Activated CD4-positive, alpha-beta T cell treated with anti-CD3 and anti-CD28 coated beads, Interleukin-2, amount 10 ng/mL, durations not matched to agents 7 days and 5 days (primary cell): Measurements from ENCODE around the gene LAMA2. TPM values are rescaled to one million over a fixed set of nuclear protein-coding genes. Genes with fewer than 3 reads are reported as not detected.

Experiments
- CTCF ChIA-PET: fragments of 350-600 bp; sonication (Branson Sonifier 250); formaldehyde crosslinking; loops from one replicate; lab custom pipeline; 2021; ENCODE audit warnings: antibody characterized with exemption; lab: Charles Lee
- POLR2A ChIA-PET: fragments of 350-600 bp; sonication (Branson Sonifier 250); formaldehyde crosslinking; loops from one replicate; lab custom pipeline; 2021; ENCODE audit warnings: antibody characterized with exemption; lab: Charles Lee
- DNase-seq: peaks from one replicate; pipeline ENCODE4 v3.0.0-alpha.2; 2020
- H3K27ac Mint-ChIP-seq: one replicate; pipeline ENCODE4 v1.8.0; 2021; ENCODE audit warnings: mild to moderate bottlenecking, moderate library complexity, mixed read lengths
- H3K27me3 Mint-ChIP-seq: one replicate; pipeline ENCODE4 v1.8.0; 2021; ENCODE audit warnings: mixed read lengths
- H3K36me3 Mint-ChIP-seq: one replicate; pipeline ENCODE4 v1.8.0; 2021; ENCODE audit warnings: low read depth, mixed read lengths
- H3K4me1 Mint-ChIP-seq: one replicate; pipeline ENCODE4 v1.8.0; 2021; ENCODE audit warnings: mixed read lengths
- H3K4me3 Mint-ChIP-seq: one replicate; pipeline ENCODE4 v1.8.0; 2021; ENCODE audit warnings: mild to moderate bottlenecking, moderate library complexity, mixed read lengths
- H3K9me3 Mint-ChIP-seq: one replicate; pipeline ENCODE4 v1.8.0; 2021; ENCODE audit warnings: mixed read lengths
- total RNA-seq, 2 experiments: library from RNA; stranded (reverse); gene quantifications; one replicate each; pipeline ENCODE4 v1.2.3, GENCODE V29; 2021

LAMA2 gene
- total RNA-seq, 2 experiments from 2014 or later, result 0.02 to 0.05 TPM

DNA sequence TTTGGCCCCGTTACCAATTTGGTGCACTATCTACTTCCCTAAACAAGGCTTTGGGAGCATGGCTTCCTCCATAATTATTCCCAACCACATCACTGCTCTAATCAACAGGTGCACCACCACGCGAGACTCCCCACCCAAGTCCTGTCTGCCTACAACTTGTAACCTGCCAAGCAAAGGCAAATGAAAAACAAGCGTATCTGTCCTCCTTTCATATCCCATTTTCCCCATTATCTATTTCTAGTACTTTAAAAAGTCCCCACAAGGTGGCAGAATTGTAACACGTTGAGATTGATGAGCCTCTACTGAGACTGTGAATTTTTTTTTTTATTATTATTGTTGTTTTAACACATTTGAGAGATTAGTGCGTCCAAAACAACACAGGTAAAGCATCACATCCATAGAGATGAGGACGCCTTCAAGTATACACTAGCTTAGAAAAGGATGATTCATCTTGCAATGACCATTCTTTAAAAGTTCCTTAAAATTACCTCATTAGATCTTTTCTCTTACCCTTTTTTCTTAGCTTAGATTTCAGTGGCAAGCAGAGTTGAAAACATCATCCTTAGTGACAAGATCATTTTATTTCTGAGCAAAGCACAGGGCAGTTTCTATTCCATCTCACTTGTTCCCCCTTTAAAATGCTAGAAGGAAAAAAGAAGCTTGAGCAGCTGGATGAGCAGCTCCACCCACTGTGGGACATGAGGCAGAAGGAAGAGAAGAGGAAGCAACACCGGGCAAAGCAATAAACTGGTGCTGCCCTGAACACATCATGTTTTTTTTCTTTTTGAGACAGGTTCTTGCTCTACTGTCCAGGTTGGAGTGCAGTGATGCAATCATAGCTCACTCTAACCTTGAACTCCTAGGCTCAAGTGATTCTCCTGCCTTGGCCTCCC, 616.3 kb downstream of the LAMA2 start:
- Mint-ChIP-seq H3K9me3 (peaks cover under 1% of the 10 kb centered on the region), H3K4me3 (no peak overlapping the region), H3K27ac (peak overlapping the region; percentile 15), H3K4me1 (peaks cover 27% of the 10 kb centered on the region), H3K36me3 (no peaks in the 10 kb centered on the region), H3K27me3 (no peaks in the 10 kb centered on the region)
- peak; percentile 50 for DNase-seq
- ChIA-PET POLR2A (interaction anchor here (0.6 kb wide), 1 partner anchor 229 kb away, joined by 4 read pairs; no protein-coding TSS in a partner anchor), CTCF (interaction anchor here (0.9 to 1.4 kb wide), 4 partner anchors 15 to 251 kb away, joined by 3 read pairs; no protein-coding TSS in a partner anchor)

DNA sequence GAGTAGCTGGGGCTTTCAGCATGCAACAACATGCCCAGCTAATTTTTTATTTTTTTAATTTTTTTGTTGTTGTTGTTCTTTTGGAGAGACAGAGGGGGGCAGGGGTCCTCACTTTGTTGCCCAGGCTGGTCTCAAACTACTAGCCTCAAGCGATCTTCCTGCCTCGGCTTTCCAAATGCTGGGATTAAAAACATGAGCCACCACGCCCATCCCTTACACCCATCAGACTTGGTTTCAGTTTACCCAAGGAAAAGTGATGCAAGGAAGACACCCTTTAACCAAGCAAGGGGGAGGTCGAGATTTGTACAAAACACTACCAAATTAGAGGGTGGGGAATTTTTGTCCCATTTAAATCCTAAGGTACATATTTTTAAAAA, 616.9 kb downstream of the LAMA2 start:
- Mint-ChIP-seq H3K27ac (no peak overlapping the region), H3K9me3 (no peaks in the 10 kb centered on the region), H3K4me3 (no peak overlapping the region)

DNA sequence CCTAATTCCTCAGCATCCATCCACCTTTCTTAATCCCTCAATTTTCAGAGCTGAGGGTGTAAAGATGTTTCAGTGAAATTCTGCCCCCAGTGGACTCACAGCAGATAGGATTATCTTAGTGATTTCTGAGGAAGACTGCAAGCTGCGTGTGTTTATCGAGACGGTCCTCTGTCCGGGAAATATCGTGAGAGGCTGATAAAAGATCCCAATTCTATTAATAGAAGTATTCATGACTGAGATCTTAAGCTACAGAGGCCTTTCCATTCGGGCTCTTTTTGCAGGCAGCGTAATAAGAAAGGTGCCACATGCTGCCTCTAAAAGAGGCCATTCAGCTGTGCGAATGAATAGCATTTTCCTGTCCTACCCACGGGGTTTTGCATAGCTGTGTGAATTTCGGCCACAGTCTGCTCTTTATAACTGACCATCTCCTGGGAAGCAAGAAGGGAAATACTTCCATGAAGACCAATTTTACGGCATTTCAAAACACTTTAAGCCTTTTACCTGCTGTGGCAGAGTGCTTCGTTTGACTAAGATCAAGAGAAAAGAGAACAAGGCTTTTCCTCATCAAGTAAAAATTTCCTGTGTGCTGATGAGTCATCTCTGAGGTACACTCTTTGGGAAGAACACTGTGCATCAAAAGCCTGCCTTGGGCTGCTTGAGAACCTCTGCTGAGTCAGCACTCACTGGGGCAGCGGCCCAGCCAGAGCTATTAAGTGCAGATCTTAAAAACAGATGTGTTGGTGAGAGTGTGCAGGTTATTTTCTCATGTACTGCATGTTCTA, 618.2 kb downstream of the LAMA2 start:
- Mint-ChIP-seq H3K9me3 (no peaks in the 10 kb centered on the region), H3K4me3 (no peak overlapping the region), H3K36me3 (no peaks in the 10 kb centered on the region), H3K27ac (no peak overlapping the region), H3K4me1 (peaks cover 21% of the 10 kb centered on the region), H3K27me3 (no peaks in the 10 kb centered on the region)
- DNase-seq, result no peak
- CTCF ChIA-PET, result interaction anchor here (0.9 to 2.3 kb wide), 7 partner anchors 10 to 259 kb away, joined by 3 to 8 read pairs (median 4); no protein-coding TSS in a partner anchor
- POLR2A ChIA-PET, result no interaction called here

More for the DNA sequence above, 616.9 kb downstream of the LAMA2 start:
- DNase-seq, result no peak
- H3K4me1 Mint-ChIP-seq, result peaks cover 25% of the 10 kb centered on the region
- ChIA-PET POLR2A (no interaction called here), CTCF (interaction anchor here (0.9 to 1.1 kb wide), 3 partner anchors 30 to 250 kb away, joined by 3 read pairs; no protein-coding TSS in a partner anchor)
- H3K27me3 Mint-ChIP-seq, result no peaks in the 10 kb centered on the region
- H3K36me3 Mint-ChIP-seq, result no peaks in the 10 kb centered on the region

DNA sequence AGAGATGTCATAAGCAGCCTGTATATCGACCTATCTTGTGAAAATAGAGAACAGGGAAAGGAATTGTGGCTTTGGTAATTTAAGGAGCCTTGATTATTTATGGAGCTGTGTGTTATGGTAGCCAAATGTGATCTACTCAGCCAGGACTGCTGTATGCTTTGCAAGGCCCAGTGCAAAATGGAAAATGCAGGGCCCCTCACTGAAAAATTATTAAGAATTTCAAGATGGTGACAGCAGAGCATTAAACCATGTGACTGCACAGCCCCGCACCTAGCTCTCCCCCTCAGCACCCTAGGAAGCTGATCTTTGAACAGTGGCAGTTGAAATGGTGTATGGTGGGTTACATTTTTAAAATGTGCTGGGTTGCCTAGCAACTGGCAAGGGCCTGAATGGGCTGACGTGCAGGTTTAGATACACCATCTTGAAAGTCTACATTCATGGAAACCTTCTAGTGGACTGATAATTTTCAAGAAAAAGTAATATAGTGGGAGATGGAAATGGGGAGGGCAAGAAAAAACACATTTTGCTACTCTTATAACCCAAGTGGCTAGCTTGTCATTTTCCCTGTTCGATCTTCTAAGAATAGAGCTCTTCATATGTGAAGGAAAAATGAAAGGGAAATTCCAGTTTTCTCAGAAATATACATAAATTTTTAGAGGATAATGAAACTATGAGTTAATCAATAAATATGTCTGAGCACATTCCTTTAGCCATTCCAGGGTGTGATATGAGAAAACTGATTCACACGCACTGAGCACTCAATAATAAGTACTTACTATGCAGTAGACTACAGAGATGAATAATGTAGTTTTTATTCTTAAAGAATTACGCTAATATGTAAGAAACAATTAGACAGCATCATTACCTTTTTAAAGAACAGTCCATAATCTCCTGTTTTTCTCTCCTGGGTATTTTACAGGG, 619.1 kb downstream of the LAMA2 start:
- ChIA-PET POLR2A (no interaction called here), CTCF (interaction anchor here (1.3 to 2.3 kb wide), 7 partner anchors 11 to 258 kb away, joined by 3 to 8 read pairs (median 4); no protein-coding TSS in a partner anchor)
- no peak for DNase-seq
- Mint-ChIP-seq H3K4me3 (no peak overlapping the region), H3K27me3 (no peaks in the 10 kb centered on the region), H3K4me1 (peaks cover 21% of the 10 kb centered on the region), H3K9me3 (no peaks in the 10 kb centered on the region), H3K27ac (no peak overlapping the region), H3K36me3 (no peaks in the 10 kb centered on the region)

DNA sequence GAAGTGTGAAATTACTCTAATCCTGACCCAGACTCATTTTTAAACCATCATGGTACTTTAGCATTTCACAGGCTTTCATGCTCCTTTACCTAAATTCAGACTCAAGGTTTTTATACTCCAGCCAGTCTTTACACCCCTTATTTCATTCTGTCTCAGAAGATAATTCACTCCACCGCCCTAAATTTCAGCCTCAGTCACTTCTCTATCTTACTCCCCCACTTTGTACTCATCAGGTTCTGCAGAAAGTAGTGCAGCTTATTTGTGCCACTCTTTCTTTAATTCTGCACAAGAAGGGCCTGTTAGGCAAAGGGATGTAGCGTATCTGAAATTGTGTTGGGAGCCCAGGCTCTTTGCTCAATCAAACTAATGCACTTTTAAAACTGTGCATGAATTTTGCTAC, 621.5 kb downstream of the LAMA2 start:
- Mint-ChIP-seq H3K36me3 (no peaks in the 10 kb centered on the region), H3K27me3 (no peaks in the 10 kb centered on the region), H3K4me3 (no peak overlapping the region), H3K9me3 (no peaks in the 10 kb centered on the region), H3K27ac (no peak overlapping the region), H3K4me1 (peaks cover 11% of the 10 kb centered on the region)
- ChIA-PET CTCF (no interaction called here), POLR2A (no interaction called here)
- DNase-seq, result no peak

DNA sequence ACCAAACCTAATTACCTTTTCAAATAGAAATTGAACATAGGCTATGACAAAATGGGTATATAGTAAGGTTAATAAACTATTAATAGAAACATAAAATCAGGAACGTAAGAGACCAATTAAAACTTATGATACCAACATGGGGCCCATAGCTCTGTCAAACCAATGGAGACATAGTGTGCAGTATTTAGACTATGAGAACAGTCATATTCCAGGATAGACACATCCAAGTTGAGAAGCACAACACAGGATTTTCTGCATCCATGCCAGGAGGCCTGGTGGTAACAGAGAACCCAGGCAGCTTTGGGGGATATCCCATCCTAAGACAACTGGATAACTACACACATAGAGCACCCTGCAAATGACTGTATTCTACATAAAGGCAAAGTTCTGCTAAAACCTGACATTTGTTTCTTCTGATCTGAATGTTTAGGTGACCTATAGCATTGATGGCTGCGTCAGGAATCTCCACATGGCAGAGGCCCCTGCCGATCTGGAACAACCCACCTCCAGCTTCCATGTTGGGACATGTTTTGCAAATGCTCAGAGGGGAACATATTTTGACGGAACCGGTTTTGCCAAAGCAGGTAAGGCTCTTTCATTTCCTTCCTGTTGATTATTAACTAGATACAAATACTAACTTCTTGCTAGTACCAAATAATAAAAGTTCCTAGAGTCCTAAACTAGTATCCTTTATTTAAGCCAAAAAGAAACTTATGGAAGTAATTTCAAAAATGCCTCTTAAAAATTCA, 624.3 kb downstream of the LAMA2 start:
- H3K36me3 Mint-ChIP-seq, result no peaks in the 10 kb centered on the region
- DNase-seq, result no peak
- CTCF ChIA-PET, result no interaction called here
- POLR2A ChIA-PET, result no interaction called here
- H3K27ac Mint-ChIP-seq, result no peak overlapping the region
- H3K9me3 Mint-ChIP-seq, result no peaks in the 10 kb centered on the region
- no peak overlapping the region for H3K4me3 Mint-ChIP-seq
- no peaks in the 10 kb centered on the region for H3K27me3 Mint-ChIP-seq
- no peaks in the 10 kb centered on the region for H3K4me1 Mint-ChIP-seq

DNA sequence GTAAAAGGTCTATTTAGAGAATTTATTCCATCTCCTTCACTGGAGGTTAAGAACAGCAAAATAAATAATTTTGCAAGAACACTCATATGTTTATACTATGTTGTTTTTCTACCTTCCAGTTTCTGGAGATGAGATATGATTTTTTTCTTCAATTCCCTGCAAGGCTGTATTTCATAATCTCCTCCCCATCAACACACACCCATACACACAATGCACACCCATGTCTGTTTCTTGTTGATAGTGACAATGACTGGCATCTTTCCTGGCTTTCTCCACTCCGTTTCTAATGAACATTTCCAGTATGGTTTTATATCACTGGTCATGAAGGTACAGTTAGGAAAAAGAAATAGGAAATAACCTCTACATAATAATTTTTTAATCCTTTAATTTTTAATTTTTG, 624.9 kb downstream of the LAMA2 start:
- ChIA-PET POLR2A (no interaction called here), CTCF (no interaction called here)
- no peaks in the 10 kb centered on the region for H3K36me3 Mint-ChIP-seq
- no peak overlapping the region for H3K27ac Mint-ChIP-seq
- H3K9me3 Mint-ChIP-seq, result no peaks in the 10 kb centered on the region
- H3K27me3 Mint-ChIP-seq, result no peaks in the 10 kb centered on the region
- H3K4me1 Mint-ChIP-seq, result no peaks in the 10 kb centered on the region
- H3K4me3 Mint-ChIP-seq, result no peak overlapping the region
- DNase-seq, result no peak

DNA sequence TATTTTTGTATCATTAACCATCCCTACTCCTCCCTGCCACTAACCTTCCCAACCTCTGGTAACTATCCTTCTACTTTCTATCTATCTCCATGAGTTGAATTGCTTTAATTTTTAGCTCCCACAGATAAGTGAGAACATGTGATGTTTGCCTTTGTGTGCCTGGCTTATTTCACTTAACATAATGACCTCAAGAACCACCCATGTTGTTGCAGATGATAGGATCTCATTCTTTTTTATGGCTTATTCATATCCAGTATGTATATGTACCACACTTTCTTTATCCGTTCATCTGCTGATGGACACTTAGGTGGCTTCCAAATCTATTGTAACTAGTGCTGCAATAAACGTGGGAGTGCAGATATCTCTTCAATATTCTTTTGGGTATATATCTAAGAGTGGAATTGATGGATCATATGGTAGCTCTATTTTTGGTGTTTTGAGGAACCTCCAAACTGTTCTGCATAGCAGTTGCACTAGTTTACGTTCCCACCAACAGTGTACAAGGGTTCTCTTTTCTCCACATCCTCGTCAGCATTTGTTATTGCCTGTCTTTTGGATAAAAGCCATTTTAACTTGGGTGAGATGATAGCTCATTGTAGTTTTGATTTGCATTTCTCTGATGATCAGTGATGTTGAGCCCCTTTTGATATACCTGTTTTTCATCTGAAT, 625.7 kb downstream of the LAMA2 start:
- Mint-ChIP-seq H3K4me1 (no peaks in the 10 kb centered on the region), H3K36me3 (no peaks in the 10 kb centered on the region), H3K9me3 (no peaks in the 10 kb centered on the region), H3K27ac (no peak overlapping the region), H3K4me3 (no peak overlapping the region), H3K27me3 (no peaks in the 10 kb centered on the region)
- no peak for DNase-seq
- ChIA-PET POLR2A (no interaction called here), CTCF (interaction anchor here (0.6 kb wide), 1 partner anchor 398 kb away, joined by 3 read pairs; no protein-coding TSS in a partner anchor)

DNA sequence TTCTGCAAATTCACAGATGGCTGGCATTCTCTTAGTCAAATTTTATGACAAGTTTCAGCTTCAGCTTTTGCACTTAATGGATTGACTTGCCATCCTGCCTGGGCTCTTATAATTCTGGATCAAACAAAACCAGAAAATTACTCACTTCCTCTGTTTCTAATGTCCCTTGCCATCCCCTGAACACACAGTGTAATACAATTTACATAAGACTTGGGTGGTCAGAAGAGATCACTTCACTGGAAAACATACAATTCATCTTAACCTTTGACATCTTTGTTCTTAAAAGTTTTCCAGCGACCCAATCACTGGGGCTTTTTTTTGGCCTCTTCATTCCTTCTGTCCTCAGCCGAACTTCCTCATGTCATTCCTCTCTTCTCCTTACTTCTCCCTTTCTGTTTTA, 628.0 kb downstream of the LAMA2 start:
- DNase-seq, result no peak
- Mint-ChIP-seq H3K4me3 (no peak overlapping the region), H3K9me3 (no peaks in the 10 kb centered on the region), H3K4me1 (no peaks in the 10 kb centered on the region), H3K27me3 (no peaks in the 10 kb centered on the region), H3K36me3 (no peaks in the 10 kb centered on the region), H3K27ac (no peak overlapping the region)
- ChIA-PET POLR2A (no interaction called here), CTCF (no interaction called here)

DNA sequence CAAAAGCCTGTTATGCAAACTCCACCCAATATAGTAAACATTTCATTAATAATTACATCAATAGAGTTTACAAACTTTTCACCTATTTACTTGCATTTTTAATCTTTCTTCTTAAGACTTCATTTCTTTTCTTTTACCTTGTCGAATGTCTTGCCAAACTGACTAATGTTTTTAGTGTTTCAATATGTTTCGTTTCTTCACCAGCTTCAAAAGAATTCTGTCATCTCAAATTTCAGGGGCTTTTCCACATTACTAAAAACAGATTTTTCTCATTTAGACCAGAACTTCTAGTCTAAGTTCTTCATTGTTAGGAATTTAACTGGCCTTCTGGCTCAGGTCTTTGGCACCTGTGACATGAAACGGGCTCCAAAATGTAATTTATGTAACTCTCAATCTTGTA, 630.5 kb downstream of the LAMA2 start:
- Mint-ChIP-seq H3K27ac (no peak overlapping the region), H3K4me3 (no peak overlapping the region), H3K27me3 (no peaks in the 10 kb centered on the region), H3K9me3 (no peaks in the 10 kb centered on the region), H3K4me1 (no peaks in the 10 kb centered on the region), H3K36me3 (no peaks in the 10 kb centered on the region)
- DNase-seq, result no peak
- ChIA-PET CTCF (interaction anchor here (1.7 kb wide), 1 partner anchor 11 kb away, joined by 4 read pairs; no protein-coding TSS in a partner anchor), POLR2A (no interaction called here)

DNA sequence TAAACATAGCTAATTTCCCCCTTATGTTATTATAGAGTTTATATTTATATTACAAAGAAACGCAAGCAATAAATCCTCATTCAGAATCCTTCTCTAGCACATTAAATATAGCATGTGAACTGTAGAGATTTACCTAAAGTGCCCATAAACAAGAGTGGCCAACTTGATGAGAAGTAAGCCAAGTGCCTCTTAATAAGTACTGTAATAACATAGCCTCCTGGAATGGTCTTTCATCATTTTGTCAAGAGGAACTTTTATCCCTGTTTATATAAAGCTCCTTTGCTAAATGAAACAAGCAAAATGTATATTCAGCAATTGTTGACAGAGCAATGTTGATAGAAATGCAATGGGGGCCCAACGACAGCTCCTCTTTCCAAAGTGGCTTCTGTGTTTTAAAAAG, 632.1 kb downstream of the LAMA2 start:
- no peak overlapping the region for H3K4me3 Mint-ChIP-seq
- CTCF ChIA-PET, result interaction anchor here (1.3 kb wide), 1 partner anchor 16 kb away, joined by 3 read pairs; no protein-coding TSS in a partner anchor
- no peaks in the 10 kb centered on the region for H3K4me1 Mint-ChIP-seq
- POLR2A ChIA-PET, result no interaction called here
- no peaks in the 10 kb centered on the region for H3K27me3 Mint-ChIP-seq
- H3K27ac Mint-ChIP-seq, result no peak overlapping the region
- no peak for DNase-seq
- no peaks in the 10 kb centered on the region for H3K36me3 Mint-ChIP-seq
- no peaks in the 10 kb centered on the region for H3K9me3 Mint-ChIP-seq
